Spleen (tissue), 11 donors: ENCODE data around the gene TNFSF13. TPM values are rescaled to one million over a fixed set of nuclear protein-coding genes. Genes with fewer than 3 reads are reported as not detected.
A peak's percentile ranks its signal among the peaks of the same experiment; 100 is the strongest.

ENCODE experiments used
- DNase-seq: peaks from one replicate; pipeline ENCODE4 v3.0.0-alpha.2; 2020
- H3K27ac ChIP-seq, 8 donors: fragments of 200-600 bp; sonication (generic) in 7 of 8; 1 replicate in 4 of 8; 2 replicates in 4 of 8; pipeline versions ENCODE4 v1.5.0 to v1.8.0; 2016 to 2021; ENCODE audit warnings: inconsistent platforms in 4 of 8, mild to moderate bottlenecking in 4 of 8, moderate library complexity in 1 of 8
- H3K27me3 ChIP-seq, 7 donors: fragments of 200-600 bp; sonication (generic) in 6 of 7; replicated peaks in 1 of 7; 1 replicate in 4 of 7; 2 replicates in 3 of 7; pipeline versions ENCODE4 v1.5.0 to v1.8.0; 2016 to 2021; ENCODE audit warnings: inconsistent platforms in 3 of 7, mild to moderate bottlenecking in 1 of 7
- H3K36me3 ChIP-seq, 6 donors: fragments of 200-600 bp; sonication (generic) in 5 of 6; 1 replicate in 4 of 6; 2 replicates in 2 of 6; pipeline versions ENCODE4 v1.5.0 to v1.8.0; 2016 to 2021; ENCODE audit warnings: inconsistent platforms in 2 of 6
- H3K4me1 ChIP-seq, 6 donors: fragments of 200-600 bp; sonication (generic) in 5 of 6; 1 replicate in 3 of 6; 2 replicates in 3 of 6; pipeline versions ENCODE4 v1.5.0 to v1.8.0; 2016 to 2021; ENCODE audit warnings: inconsistent platforms in 3 of 6
- H3K4me3 ChIP-seq, 8 donors: fragments of 200-600 bp; sonication (generic) in 7 of 8; 1 replicate in 4 of 8; 2 replicates in 4 of 8; pipeline versions ENCODE4 v1.5.0 to v1.8.0; 2016 to 2021; ENCODE audit warnings: inconsistent platforms in 4 of 8, mild to moderate bottlenecking in 4 of 8, moderate library complexity in 2 of 8
- H3K9me3 ChIP-seq, 8 donors: fragments of 200-600 bp; sonication (generic) in 7 of 8; 1 replicate in 4 of 8; 2 replicates in 4 of 8; pipeline versions ENCODE4 v1.5.0 to v1.8.0; 2016 to 2021; ENCODE audit warnings: inconsistent platforms in 4 of 8
- POLR2A ChIP-seq, 3 donors: fragments of 450-650 bp; IDR thresholded peaks; one replicate each; pipeline ENCODE4 v1.5.1; 2017; ENCODE audit warnings: antibody characterized with exemption in 3 of 3, mild to moderate bottlenecking in 1 of 3
- POLR2AphosphoS5 ChIP-seq, 3 donors: sonication (generic); formaldehyde crosslinking; IDR thresholded peaks; one replicate each; pipeline ENCODE4 v1.5.1; 2017; ENCODE audit warnings: antibody characterized with exemption in 3 of 3
- WGBS, 5 donors: extraction: QIAGEN DNeasy Blood & Tissue Kit in 3 of 5; methylation state at CpG; one replicate each; pipeline versions ENCODE4 v1.1.5 to v1.1.7; 2013 to 2018; 5-methylcytosine and 5-hydroxymethylcytosine counted together
- intact Hi-C: fragments of 100-400 bp; cut with DNase I; formaldehyde crosslinking; loops from one replicate; pipeline ENCODE4 v1.15.0; 2023; ENCODE audit warnings: low total_unique reads
- polyA plus RNA-seq, 3 donors: library from polyadenylated mRNA; stranded (reverse); fragments of 200-250 nt; gene quantifications; one replicate each; pipeline ENCODE4 v1.2.1, GENCODE V29; 2013
- total RNA-seq, 7 donors: library from RNA; depleted of rRNA in 3 of 7; stranded (reverse); fragments of >200 nt in 3 of 7; fragmentation: NEBNext Ultra II Directional in 4 of 7; extraction: Animal tissue kit (Norgen Biotek cat#: 25700) in 4 of 7; gene quantifications; one replicate each; pipeline versions ENCODE4 v1.1.0 to v1.2.1, GENCODE V29; 2016 to 2021
- TF ChIP-seq, protein P1 (sequence below), 11 experiments: fragments of 200-600 bp in 7 of 11; fragments of 450-650 bp in 4 of 11; sonication (generic) in 4 of 11; IDR thresholded peaks in 8 of 11; conservative IDR thresholded peaks in 3 of 11; 1 replicate in 7 of 11; 2 replicates in 4 of 11; pipeline versions ENCODE4 v1.4.0 to v1.8.0; 2016 to 2021; ENCODE audit warnings: antibody characterized with exemption in 11 of 11, inconsistent platforms in 4 of 11, mild to moderate bottlenecking in 1 of 11
- donor health status: healthy with polysubstance abuse.
- donor health status: DM: no; HTN: no; CAD: no; lungs with moderate emphysema.
- donor health status: DM: no; HTN: no; CAD: no.
- donor health status: Bipolar disorder and iron deficiency.
- donor health status: healthy.
- donor health status: DM: no; HTN: no; CAD: no.
- donor health status: DM: yes; HTN: yes; CAD: no.

The TNFSF13 gene
- total and polyA plus RNA-seq, 10 donors: 14.5 to 54.0 (median 25.7) TPM

- H3K4me1 ChIP-seq: peaks cover 56 to 95% (median 88%) of the 10 kb centered on the region in 6 donors
- WGBS, 5 donors: 75 to 81% (median 76%) methylated on average over 23 of the region's 23 CpGs
- DNase-seq: no peak
- intact Hi-C loops: no loop called here
- H3K9me3 ChIP-seq: no peaks in the 10 kb centered on the region
- H3K4me3 ChIP-seq: peak overlapping the region; percentile 4 to 82 (median 43)
- peak overlapping the region; percentile 81 to 99 (median 96) for H3K27ac ChIP-seq
- peaks cover 8 to 57% (median 33%) of the 10 kb centered on the region in 6 donors for H3K36me3 ChIP-seq
- H3K27me3 ChIP-seq: no peaks in the 10 kb centered on the region
- no peak for TF ChIP-seq POLR2AphosphoS5 (IDR thresholded peaks at IDR 0.05)
- no peak for TF ChIP-seq POLR2A (IDR thresholded peaks at IDR 0.05)
- TF ChIP-seq, protein P1, sequence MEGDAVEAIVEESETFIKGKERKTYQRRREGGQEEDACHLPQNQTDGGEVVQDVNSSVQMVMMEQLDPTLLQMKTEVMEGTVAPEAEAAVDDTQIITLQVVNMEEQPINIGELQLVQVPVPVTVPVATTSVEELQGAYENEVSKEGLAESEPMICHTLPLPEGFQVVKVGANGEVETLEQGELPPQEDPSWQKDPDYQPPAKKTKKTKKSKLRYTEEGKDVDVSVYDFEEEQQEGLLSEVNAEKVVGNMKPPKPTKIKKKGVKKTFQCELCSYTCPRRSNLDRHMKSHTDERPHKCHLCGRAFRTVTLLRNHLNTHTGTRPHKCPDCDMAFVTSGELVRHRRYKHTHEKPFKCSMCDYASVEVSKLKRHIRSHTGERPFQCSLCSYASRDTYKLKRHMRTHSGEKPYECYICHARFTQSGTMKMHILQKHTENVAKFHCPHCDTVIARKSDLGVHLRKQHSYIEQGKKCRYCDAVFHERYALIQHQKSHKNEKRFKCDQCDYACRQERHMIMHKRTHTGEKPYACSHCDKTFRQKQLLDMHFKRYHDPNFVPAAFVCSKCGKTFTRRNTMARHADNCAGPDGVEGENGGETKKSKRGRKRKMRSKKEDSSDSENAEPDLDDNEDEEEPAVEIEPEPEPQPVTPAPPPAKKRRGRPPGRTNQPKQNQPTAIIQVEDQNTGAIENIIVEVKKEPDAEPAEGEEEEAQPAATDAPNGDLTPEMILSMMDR (IDR thresholded peaks at IDR 0.05 in 8 of 11, conservative IDR thresholded peaks at IDR 0.05 in 3 of 11): no peak
Observed at GRCh38 chr17:7580604-7581575, 22.3 kb downstream of the TNFSF13 start.

DNA sequence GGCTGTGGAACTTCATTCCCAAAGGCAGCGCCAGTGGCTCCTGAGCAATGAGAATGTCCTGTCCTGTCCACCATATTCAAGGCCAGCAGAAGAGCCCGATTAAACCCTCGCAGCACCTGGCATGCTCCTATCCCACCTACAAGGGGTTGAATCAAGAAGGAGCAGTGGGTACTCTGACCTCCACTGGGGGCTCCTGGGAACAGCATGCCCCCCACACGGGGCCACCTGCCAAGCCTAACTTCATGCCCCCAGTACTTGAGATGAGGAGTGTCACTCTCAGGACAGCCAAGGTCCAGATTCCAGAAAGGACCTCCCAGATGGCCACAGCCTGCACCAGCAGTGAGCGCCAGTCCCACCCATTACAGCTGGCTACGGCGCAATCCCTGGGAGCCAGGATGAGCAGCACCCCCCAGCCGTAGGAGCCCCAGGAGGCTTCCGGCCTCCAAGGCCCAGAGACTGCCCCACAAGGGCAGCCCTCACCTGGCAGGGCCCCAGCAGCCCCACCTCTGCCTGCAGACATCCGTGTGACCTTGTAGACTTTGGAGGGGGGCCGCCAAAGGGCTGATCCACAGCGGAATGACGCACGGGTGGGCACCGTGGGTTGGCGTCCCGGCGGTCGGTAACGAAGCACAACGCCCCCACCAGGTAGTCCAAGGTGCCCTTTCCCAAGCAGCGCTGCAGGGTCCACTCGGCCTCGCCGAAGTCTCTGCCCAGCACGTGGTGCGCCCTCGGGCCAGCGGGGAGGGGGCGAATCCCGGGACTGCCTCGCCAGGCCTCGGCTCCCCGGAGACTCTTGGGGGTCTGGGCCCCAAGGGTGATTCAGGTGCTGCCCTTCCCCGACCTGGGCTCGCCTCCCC, 24.1 kb downstream of the TNFSF13 start:
- WGBS, 5 donors: 77 to 87% (median 83%) methylated on average over 19 to 36 of the region's 36 CpGs

GRCh38 chr17:7583253-7584109, 24.9 kb downstream of the TNFSF13 start, which contains the start of gene MPDU1:
Gene MPDU1 (plus strand): TSS chr17:7583852. CDS start chr17:7583863, 11 bp downstream.
- peaks cover 0 to 57% (median 19%) of the 10 kb centered on the region in 6 donors for H3K36me3 ChIP-seq
- H3K27me3 ChIP-seq: no peaks in the 10 kb centered on the region
- H3K9me3 ChIP-seq: no peaks in the 10 kb centered on the region
- H3K27ac ChIP-seq: peak within 1 kb of the TSS; percentile 94 to 99 (median 98)
- 14 to 18% (median 17%) methylated on average over 64 to 69 of the region's 69 CpGs for WGBS, 5 donors
- H3K4me1 ChIP-seq: peaks cover 53 to 92% (median 68%) of the 10 kb centered on the region in 6 donors
- intact Hi-C loops: no loop called here
- peak; percentile 89 to 93 (median 91) for TF ChIP-seq POLR2AphosphoS5 (IDR thresholded peaks at IDR 0.05)
- TF ChIP-seq POLR2A (IDR thresholded peaks at IDR 0.05): peak in 1 of 3 donors; percentile 18
- TF ChIP-seq, protein P1 (IDR thresholded peaks at IDR 0.05 in 8 of 11, conservative IDR thresholded peaks at IDR 0.05 in 3 of 11): peak in 1 of 11 experiments; percentile 15
- peak within 1 kb of the TSS; percentile 51 to 82 (median 62) for H3K4me3 ChIP-seq
- DNase-seq: peak; percentile 97

More for the DNA sequence above, 24.1 kb downstream of the TNFSF13 start:
- intact Hi-C loops: no loop called here
- Histone ChIP-seq H3K27me3 (no peaks in the 10 kb centered on the region), H3K9me3 (no peaks in the 10 kb centered on the region), H3K27ac (peak overlapping the region; percentile 94 to 99 (median 98)), H3K4me1 (peaks cover 53 to 92% (median 76%) of the 10 kb centered on the region in 6 donors), H3K4me3 (peak overlapping the region in 7 of 8 donors; percentile 51 to 82 (median 59)), H3K36me3 (peaks cover 0 to 57% (median 24%) of the 10 kb centered on the region in 6 donors)
- peak; percentile 90 for DNase-seq
- TF ChIP-seq POLR2AphosphoS5 (IDR thresholded peaks at IDR 0.05): peak in 1 of 3 donors; percentile 4
- no peak for TF ChIP-seq POLR2A (IDR thresholded peaks at IDR 0.05)
